ENCODE results near the gene BNC1. TPM values are rescaled to one million over a fixed set of nuclear protein-coding genes. Genes with fewer than 3 reads are reported as not detected.

The BNC1 gene
- total and polyA plus RNA-seq, 2 donors (not counting 1 experiment from before 2014, with no cell fraction given) = not detected

DNA sequence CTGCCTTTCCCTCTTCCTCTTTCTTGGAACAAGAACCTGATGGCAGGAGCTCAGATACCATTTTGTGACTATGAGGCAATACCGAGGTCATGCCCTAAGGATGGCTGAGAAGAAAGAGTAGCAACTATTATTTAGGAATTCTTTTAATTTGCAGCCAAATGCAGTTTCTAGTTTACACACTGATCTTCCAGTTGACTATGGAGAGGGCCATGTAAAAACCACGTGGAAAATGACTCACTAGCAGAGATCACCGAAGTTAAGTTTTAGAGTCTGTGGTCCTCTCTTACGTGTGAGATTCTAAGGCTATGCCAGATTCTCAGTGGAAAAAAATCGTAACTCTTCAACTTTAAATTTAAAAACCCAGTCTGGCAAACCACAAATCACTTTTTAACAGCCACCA is 7.8 kb downstream of the BNC1 start:
- H3K27ac Mint-ChIP-seq = no peak overlapping the region
- no peak overlapping the region for H3K4me3 Mint-ChIP-seq
- Histone ChIP-seq H4K20me1 (ENCODE audit: control insufficient read depth, insufficient read depth, low read length, poor library complexity, severe bottlenecking) (no peaks in the 10 kb centered on the region), H3K27ac (ENCODE audit: low read length in 2 of 2) (no peak overlapping the region), H3K4me3 (ENCODE audit: control extremely low read depth in 1 of 5, extremely low read depth in 1 of 5, insufficient read depth in 1 of 5, low read depth in 2 of 5, low read length in 4 of 5) (no peak overlapping the region), H3K27me3 (replicated peaks in 1 of 4; ENCODE audit: control extremely low read depth in 1 of 4, control insufficient read depth in 3 of 4, insufficient read depth in 4 of 4, low read length in 3 of 4) (peaks cover 0 to 9% (median 7%) of the 10 kb centered on the region in 4 experiments), H3K4me1 (ENCODE audit: control insufficient read depth in 2 of 2, insufficient read depth in 2 of 2, low read length in 2 of 2) (no peaks in the 10 kb centered on the region), H3K36me3 (replicated peaks in 1 of 2; ENCODE audit: control extremely low read depth in 1 of 2, control insufficient read depth in 1 of 2, extremely low read depth in 1 of 2, insufficient read depth in 2 of 2, low read length in 1 of 2) (no peaks in the 10 kb centered on the region), H3K4me2 (replicated peaks; ENCODE audit: low read depth, low read length, poor library complexity, severe bottlenecking) (no peak overlapping the region), H2AFZ (ENCODE audit: insufficient read depth, low read depth, low read length, poor library complexity, severe bottlenecking) (no peak overlapping the region), H3K9ac (ENCODE audit: low read length) (no peak overlapping the region), H3K9me3 (ENCODE audit: control extremely low read depth in 1 of 3, control insufficient read depth in 2 of 3, insufficient read depth in 1 of 3, low read length in 2 of 3) (no peaks in the 10 kb centered on the region), H3K79me2 (ENCODE audit: control insufficient read depth, insufficient read depth, low read length) (no peaks in the 10 kb centered on the region)
- POLR2A ChIA-PET = no interaction called here
- intact Hi-C loops (cut with micrococcal nuclease) = no loop called here
- H3K4me1 Mint-ChIP-seq = no peaks in the 10 kb centered on the region
- DNase-seq (no peak), ATAC-seq (ENCODE audit: low read depth) (no peak)
- no peak for TF ChIP-seq EZH2 (IDR thresholded peaks at IDR 0.05; ENCODE audit: borderline replicate concordance, insufficient read depth, low read depth, low read length, poor library complexity, severe bottlenecking)
- TF ChIP-seq, protein P1, sequence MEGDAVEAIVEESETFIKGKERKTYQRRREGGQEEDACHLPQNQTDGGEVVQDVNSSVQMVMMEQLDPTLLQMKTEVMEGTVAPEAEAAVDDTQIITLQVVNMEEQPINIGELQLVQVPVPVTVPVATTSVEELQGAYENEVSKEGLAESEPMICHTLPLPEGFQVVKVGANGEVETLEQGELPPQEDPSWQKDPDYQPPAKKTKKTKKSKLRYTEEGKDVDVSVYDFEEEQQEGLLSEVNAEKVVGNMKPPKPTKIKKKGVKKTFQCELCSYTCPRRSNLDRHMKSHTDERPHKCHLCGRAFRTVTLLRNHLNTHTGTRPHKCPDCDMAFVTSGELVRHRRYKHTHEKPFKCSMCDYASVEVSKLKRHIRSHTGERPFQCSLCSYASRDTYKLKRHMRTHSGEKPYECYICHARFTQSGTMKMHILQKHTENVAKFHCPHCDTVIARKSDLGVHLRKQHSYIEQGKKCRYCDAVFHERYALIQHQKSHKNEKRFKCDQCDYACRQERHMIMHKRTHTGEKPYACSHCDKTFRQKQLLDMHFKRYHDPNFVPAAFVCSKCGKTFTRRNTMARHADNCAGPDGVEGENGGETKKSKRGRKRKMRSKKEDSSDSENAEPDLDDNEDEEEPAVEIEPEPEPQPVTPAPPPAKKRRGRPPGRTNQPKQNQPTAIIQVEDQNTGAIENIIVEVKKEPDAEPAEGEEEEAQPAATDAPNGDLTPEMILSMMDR (IDR thresholded peaks at IDR 0.05) = no peak
- 63% methylated on average over 4 of the region's 5 CpGs for WGBS (ENCODE audit: insufficient coverage)
- peaks cover 49% of the 10 kb centered on the region for H3K27me3 Mint-ChIP-seq
- CTCF ChIA-PET = no interaction called here
- no peaks in the 10 kb centered on the region for H3K9me3 Mint-ChIP-seq (ENCODE audit: insufficient read depth)

DNA sequence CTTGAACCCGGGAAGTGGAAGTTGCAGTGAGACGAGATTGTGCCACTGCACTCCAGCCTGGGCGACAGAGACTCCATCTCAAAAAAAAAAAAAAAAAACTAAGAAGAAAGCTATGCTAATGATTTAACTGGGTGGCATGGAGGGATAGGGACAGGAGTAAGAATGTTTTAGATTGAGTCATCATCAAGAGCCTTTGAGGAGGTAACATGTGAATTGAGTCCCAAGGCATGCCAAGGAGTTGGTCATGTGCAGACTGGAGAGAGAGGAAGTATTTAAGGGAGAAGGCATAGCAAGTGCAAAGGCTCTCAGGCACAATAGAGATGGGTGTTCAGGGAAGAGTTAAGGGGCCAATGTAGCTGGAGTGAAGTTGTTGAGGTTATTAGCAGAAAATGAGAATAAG is 9.1 kb downstream of the BNC1 start:
- no peaks in the 10 kb centered on the region for H3K9me3 ChIP-seq (ENCODE audit: control extremely low read depth in 1 of 3, control insufficient read depth in 2 of 3, insufficient read depth in 1 of 3, low read length in 2 of 3)
- H3K4me2 ChIP-seq (replicated peaks; ENCODE audit: low read depth, low read length, poor library complexity, severe bottlenecking) = no peak overlapping the region
- ChIA-PET POLR2A (no interaction called here), CTCF (no interaction called here)
- no peak overlapping the region for H3K9ac ChIP-seq (ENCODE audit: low read length)
- H3K4me1 ChIP-seq (ENCODE audit: control insufficient read depth in 2 of 2, insufficient read depth in 2 of 2, low read length in 2 of 2) = no peaks in the 10 kb centered on the region
- H3K79me2 ChIP-seq (ENCODE audit: control insufficient read depth, insufficient read depth, low read length) = no peaks in the 10 kb centered on the region
- no peak overlapping the region for H2AFZ ChIP-seq (ENCODE audit: insufficient read depth, low read depth, low read length, poor library complexity, severe bottlenecking)
- Mint-ChIP-seq H3K27me3 (peaks cover 44% of the 10 kb centered on the region), H3K4me1 (no peaks in the 10 kb centered on the region), H3K4me3 (no peak overlapping the region), H3K27ac (no peak overlapping the region), H3K9me3 (ENCODE audit: insufficient read depth) (no peaks in the 10 kb centered on the region)
- intact Hi-C loops (cut with micrococcal nuclease) = no loop called here
- no peaks in the 10 kb centered on the region for H3K36me3 ChIP-seq (replicated peaks in 1 of 2; ENCODE audit: control extremely low read depth in 1 of 2, control insufficient read depth in 1 of 2, extremely low read depth in 1 of 2, insufficient read depth in 2 of 2, low read length in 1 of 2)
- no peaks in the 10 kb centered on the region for H4K20me1 ChIP-seq (ENCODE audit: control insufficient read depth, insufficient read depth, low read length, poor library complexity, severe bottlenecking)
- TF ChIP-seq EZH2 (IDR thresholded peaks at IDR 0.05; ENCODE audit: borderline replicate concordance, insufficient read depth, low read depth, low read length, poor library complexity, severe bottlenecking) = no peak
- TF ChIP-seq, protein P1 (IDR thresholded peaks at IDR 0.05) = no peak
- peaks cover 0 to 4% (median 1%) of the 10 kb centered on the region in 4 experiments for H3K27me3 ChIP-seq (replicated peaks in 1 of 4; ENCODE audit: control extremely low read depth in 1 of 4, control insufficient read depth in 3 of 4, insufficient read depth in 4 of 4, low read length in 3 of 4)
- H3K4me3 ChIP-seq (ENCODE audit: control extremely low read depth in 1 of 5, extremely low read depth in 1 of 5, insufficient read depth in 1 of 5, low read depth in 2 of 5, low read length in 4 of 5) = no peak overlapping the region
- WGBS (ENCODE audit: insufficient coverage) = no CpG with 5 or more reads among the region's 3 CpGs
- no peak overlapping the region for H3K27ac ChIP-seq (ENCODE audit: low read length in 2 of 2)
- no peak for ATAC-seq (ENCODE audit: low read depth)
- DNase-seq = no peak
